Mesendoderm (in vitro differentiated cells): ENCODE measurements around the gene COX6B2.
A peak's percentile ranks its signal among the peaks of the same experiment; 100 is the strongest.

ENCODE experiments used
- DNase-seq: peaks from one replicate; pipeline ENCODE4 v3.0.0; 2013
- H2AK5ac ChIP-seq: 2 replicates; pipeline ENCODE4 v1.6.1; 2013; ENCODE audit warnings: low read length, inconsistent platforms
- H2BK120ac ChIP-seq: 2 replicates; pipeline ENCODE4 v1.6.1; 2013; ENCODE audit warnings: low read depth, mild to moderate bottlenecking, low read length, moderate library complexity, mixed read lengths
- H2BK15ac ChIP-seq: replicated peaks from 2 replicates; pipeline ENCODE4 v1.6.1; 2013; ENCODE audit warnings: low read depth, mild to moderate bottlenecking, moderate library complexity
- H2BK5ac ChIP-seq: 2 replicates; pipeline ENCODE4 v1.6.1; 2013; ENCODE audit warnings: low read length, inconsistent platforms
- H3K18ac ChIP-seq: 2 replicates; pipeline ENCODE4 v1.6.1; 2013; ENCODE audit warnings: mild to moderate bottlenecking, low read length, mixed read lengths
- H3K23ac ChIP-seq: one replicate; pipeline ENCODE4 v1.6.1; 2013; ENCODE audit warnings: low read length
- H3K27ac ChIP-seq: 2 replicates; pipeline ENCODE4 v1.5.1; 2013; ENCODE audit warnings: low read depth, mild to moderate bottlenecking, inconsistent platforms, low read length, moderate library complexity
- H3K27me3 ChIP-seq: 2 replicates; pipeline ENCODE4 v1.6.1; 2013; ENCODE audit warnings: low read length, control low read depth, mild to moderate bottlenecking, inconsistent platforms; ENCODE audit not compliant: insufficient read depth, poor library complexity
- H3K36me3 ChIP-seq: 2 replicates; pipeline ENCODE4 v1.6.1; 2013; ENCODE audit warnings: low read length, inconsistent platforms; ENCODE audit not compliant: control insufficient read depth, insufficient read depth
- H3K4ac ChIP-seq: one replicate; pipeline ENCODE4 v1.6.1; 2013; ENCODE audit warnings: low read depth, mild to moderate bottlenecking, low read length, moderate library complexity
- H3K4me1 ChIP-seq: 2 replicates; pipeline ENCODE4 v1.6.1; 2013; ENCODE audit warnings: low read depth, low read length, inconsistent platforms; ENCODE audit not compliant: control insufficient read depth
- H3K4me2 ChIP-seq: 2 replicates; pipeline ENCODE4 v1.6.1; 2013; ENCODE audit warnings: low read length
- H3K4me3 ChIP-seq: 2 replicates; pipeline ENCODE4 v1.5.1; 2013; ENCODE audit warnings: mild to moderate bottlenecking, low read length
- H3K56ac ChIP-seq: one replicate; pipeline ENCODE4 v1.6.1; 2013; ENCODE audit warnings: low read length
- H3K79me1 ChIP-seq: 2 replicates; pipeline ENCODE4 v1.6.1; 2013; ENCODE audit warnings: low read length, inconsistent platforms
- H3K79me2 ChIP-seq: 2 replicates; pipeline ENCODE4 v1.6.1; 2013; ENCODE audit warnings: mild to moderate bottlenecking, low read length; ENCODE audit not compliant: control insufficient read depth, insufficient read depth
- H3K9ac ChIP-seq: 2 replicates; pipeline ENCODE4 v1.6.1; 2013; ENCODE audit warnings: low read length, inconsistent platforms
- H4K5ac ChIP-seq: one replicate; pipeline ENCODE4 v1.6.1; 2013; ENCODE audit warnings: low read length
- H4K8ac ChIP-seq: one replicate; pipeline ENCODE4 v1.6.1; 2013; ENCODE audit warnings: low read depth, mild to moderate bottlenecking, control low read depth, low read length, moderate library complexity
- WGBS: extraction: QIAGEN DNeasy Blood & Tissue Kit; methylation state at CpG from one replicate; pipeline ENCODE4 v1.1.7; 2013; ENCODE audit warnings: low lambda C conversion rate, missing lambda C conversion rate; ENCODE audit not compliant: insufficient coverage; ENCODE audit errors: extremely low coverage; 5-methylcytosine and 5-hydroxymethylcytosine counted together

Gene COX6B2

GRCh38 chr19:55340784-55341147 lies 13.8 kb downstream of the COX6B2 start:
- H3K36me3 ChIP-seq, result no peaks in the 10 kb centered on the region
- peak overlapping the region; percentile 98 for H2AK5ac ChIP-seq
- WGBS, result no CpG with 5 or more reads among the region's 24 CpGs
- peak overlapping the region; percentile 92 for H3K4ac ChIP-seq
- H2BK15ac ChIP-seq, result no peak overlapping the region
- H4K8ac ChIP-seq, result no peak overlapping the region
- H2BK120ac ChIP-seq, result peak overlapping the region; percentile 1
- no peak overlapping the region for H4K5ac ChIP-seq
- H3K79me1 ChIP-seq, result peaks cover 2% of the 10 kb centered on the region
- no peak overlapping the region for H2BK5ac ChIP-seq
- no peaks in the 10 kb centered on the region for H3K79me2 ChIP-seq
- peak overlapping the region; percentile 44 for H3K4me3 ChIP-seq
- peak overlapping the region; percentile 98 for H3K9ac ChIP-seq
- peak overlapping the region; percentile 91 for H3K4me2 ChIP-seq
- H3K4me1 ChIP-seq, result no peaks in the 10 kb centered on the region
- peak overlapping the region; percentile 97 for H3K23ac ChIP-seq
- H3K27me3 ChIP-seq, result no peaks in the 10 kb centered on the region
- H3K56ac ChIP-seq, result peak overlapping the region; percentile 91
- peak overlapping the region; percentile 68 for H3K27ac ChIP-seq
- H3K18ac ChIP-seq, result peak overlapping the region; percentile 31
- no peak for DNase-seq

- Histone ChIP-seq H4K5ac (no peak overlapping the region), H3K79me1 (peaks cover 2% of the 10 kb centered on the region), H3K27me3 (no peaks in the 10 kb centered on the region), H3K4me1 (no peaks in the 10 kb centered on the region), H3K4me2 (peak overlapping the region; percentile 91), H3K56ac (peak overlapping the region; percentile 91), H2AK5ac (peak overlapping the region; percentile 98), H3K4ac (peak overlapping the region; percentile 66), H2BK5ac (peak overlapping the region; percentile 81), H3K18ac (peak overlapping the region; percentile 31), H2BK120ac (no peak overlapping the region), H4K8ac (peak overlapping the region; percentile 87), H3K36me3 (no peaks in the 10 kb centered on the region), H3K4me3 (peak overlapping the region; percentile 44), H3K79me2 (no peaks in the 10 kb centered on the region), H2BK15ac (no peak overlapping the region), H3K9ac (peak overlapping the region; percentile 98), H3K27ac (peak overlapping the region; percentile 68), H3K23ac (peak overlapping the region; percentile 97)
- DNase-seq, result peak; percentile 45
- no CpG with 5 or more reads among the region's 44 CpGs for WGBS
These were observed 14.4 kb downstream of the COX6B2 start for GRCh38 chr19:55339889-55340783.

DNA sequence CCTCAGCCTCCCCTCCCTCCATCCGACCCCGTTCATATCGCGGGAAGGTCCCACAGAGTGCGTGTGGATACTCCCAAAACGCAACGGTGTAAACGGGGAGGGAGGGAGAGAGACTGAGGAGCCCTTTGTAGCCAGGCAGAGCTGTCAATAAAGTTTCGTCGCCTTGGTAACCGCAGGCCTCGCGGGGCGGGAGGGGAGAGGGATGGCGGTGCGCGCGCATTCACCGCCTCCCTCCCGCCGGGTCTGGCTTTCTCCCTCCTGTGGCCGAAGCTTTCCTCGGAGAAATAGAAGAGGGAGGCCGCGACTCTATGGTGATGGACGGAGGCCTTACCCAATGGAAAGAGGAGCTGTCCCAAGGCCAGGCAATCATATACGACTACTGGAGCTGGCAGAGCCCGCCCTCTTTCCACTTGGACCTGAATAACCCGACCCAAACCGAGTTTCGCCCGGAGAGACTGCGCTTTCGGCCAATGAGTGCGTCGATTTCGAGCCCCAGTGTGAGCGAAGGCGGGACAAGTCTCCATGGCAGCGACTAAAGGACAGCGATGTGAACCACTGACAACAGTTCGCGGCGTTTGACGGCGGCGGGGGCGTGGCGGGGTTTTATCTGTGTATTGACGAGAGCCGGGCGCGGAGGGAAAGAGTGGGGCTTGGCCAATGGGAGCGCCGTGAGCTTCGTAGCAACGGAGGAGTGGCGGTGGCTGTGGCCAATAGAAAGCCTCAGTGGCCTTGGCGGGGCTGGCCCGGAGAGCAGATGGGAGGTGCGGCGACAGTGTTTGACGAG lies 15.2 kb downstream of the COX6B2 start, which contains the start of gene KMT5C:
Gene KMT5C (plus strand): TSS at position 772 of the 784 bp plus-strand sequence. CDS start 2,061 bp downstream, outside the sequence.
- peaks cover 2% of the 10 kb centered on the region for H3K79me1 ChIP-seq
- peak within 1 kb of the TSS; percentile 82 for H2BK5ac ChIP-seq
- peak within 1 kb of the TSS; percentile 66 for H3K4ac ChIP-seq
- H3K4me2 ChIP-seq, result peak within 1 kb of the TSS; percentile 91
- peak within 1 kb of the TSS; percentile 98 for H2AK5ac ChIP-seq
- H3K9ac ChIP-seq, result peak within 1 kb of the TSS; percentile 98
- H4K5ac ChIP-seq, result no peak within 1 kb of the TSS
- H3K18ac ChIP-seq, result peak within 1 kb of the TSS; percentile 69
- no peak within 1 kb of the TSS for H2BK15ac ChIP-seq
- H3K36me3 ChIP-seq, result no peaks in the 10 kb centered on the region
- peak within 1 kb of the TSS; percentile 97 for H3K23ac ChIP-seq
- DNase-seq, result peak; percentile 100
- peak within 1 kb of the TSS; percentile 70 for H3K27ac ChIP-seq
- H4K8ac ChIP-seq, result peak within 1 kb of the TSS; percentile 87
- WGBS, result no CpG with 5 or more reads among the region's 63 CpGs
- peak within 1 kb of the TSS; percentile 44 for H3K4me3 ChIP-seq
- H3K56ac ChIP-seq, result peak within 1 kb of the TSS; percentile 91
- no peaks in the 10 kb centered on the region for H3K4me1 ChIP-seq
- H2BK120ac ChIP-seq, result peak within 1 kb of the TSS; percentile 1
- H3K27me3 ChIP-seq, result no peaks in the 10 kb centered on the region
- H3K79me2 ChIP-seq, result no peaks in the 10 kb centered on the region

DNA sequence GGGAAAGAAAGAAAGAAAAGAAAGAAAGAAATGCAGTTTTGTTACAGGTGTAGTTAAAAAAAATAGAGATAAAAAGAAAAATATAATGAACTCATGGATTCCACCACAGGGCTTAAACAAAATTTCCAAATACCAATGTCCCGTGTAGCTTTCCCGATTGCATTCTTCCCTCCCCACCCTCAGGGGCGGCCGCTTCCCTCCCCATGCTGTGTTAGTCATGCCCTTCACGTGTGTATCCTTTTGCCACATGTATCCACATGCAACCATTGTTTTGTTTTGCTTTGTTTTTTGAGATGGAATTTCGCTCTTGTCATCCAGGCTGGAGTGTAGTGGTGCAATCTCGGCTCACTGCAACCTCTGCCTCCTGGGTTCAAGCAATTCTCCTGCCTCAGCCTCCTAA lies 18.4 kb downstream of the COX6B2 start:
- DNase-seq, result no peak

GRCh38 chr19:55333870-55334269 lies 20.6 kb downstream of the COX6B2 start:
- Histone ChIP-seq H3K4me3 (no peak overlapping the region), H4K8ac (no peak overlapping the region), H3K79me1 (no peaks in the 10 kb centered on the region), H2BK120ac (no peak overlapping the region), H3K9ac (no peak overlapping the region), H3K27me3 (no peaks in the 10 kb centered on the region), H3K27ac (no peak overlapping the region), H3K4ac (no peak overlapping the region), H4K5ac (no peak overlapping the region), H3K36me3 (no peaks in the 10 kb centered on the region), H3K79me2 (no peaks in the 10 kb centered on the region), H3K23ac (no peak overlapping the region), H3K18ac (no peak overlapping the region), H2BK5ac (no peak overlapping the region), H3K4me1 (no peaks in the 10 kb centered on the region), H3K56ac (no peak overlapping the region), H3K4me2 (no peak overlapping the region), H2AK5ac (no peak overlapping the region), H2BK15ac (no peak overlapping the region)
- no CpG with 5 or more reads among the region's 11 CpGs for WGBS
- DNase-seq, result no peak

More for the DNA sequence above, 18.4 kb downstream of the COX6B2 start:
- H3K79me2 ChIP-seq, result no peaks in the 10 kb centered on the region
- H2BK120ac ChIP-seq, result no peak overlapping the region
- H3K27me3 ChIP-seq, result no peaks in the 10 kb centered on the region
- H3K4me3 ChIP-seq, result no peak overlapping the region
- no peak overlapping the region for H3K4ac ChIP-seq
- H3K9ac ChIP-seq, result no peak overlapping the region
- no peak overlapping the region for H2BK15ac ChIP-seq
- H3K4me1 ChIP-seq, result no peaks in the 10 kb centered on the region
- H4K5ac ChIP-seq, result no peak overlapping the region
- peaks cover 2% of the 10 kb centered on the region for H3K79me1 ChIP-seq
- no peak overlapping the region for H3K18ac ChIP-seq
- H3K56ac ChIP-seq, result no peak overlapping the region
- no CpG with 5 or more reads among the region's 7 CpGs for WGBS
- no peaks in the 10 kb centered on the region for H3K36me3 ChIP-seq
- no peak overlapping the region for H4K8ac ChIP-seq
- no peak overlapping the region for H3K4me2 ChIP-seq
- H2AK5ac ChIP-seq, result no peak overlapping the region
- no peak overlapping the region for H3K23ac ChIP-seq
- no peak overlapping the region for H2BK5ac ChIP-seq
- no peak overlapping the region for H3K27ac ChIP-seq
